ENCODE data around the gene ARPC1B. TPM values are rescaled to one million over a fixed set of nuclear protein-coding genes. Genes with fewer than 3 reads are reported as not detected.
A peak's percentile ranks its signal among the peaks of the same experiment; 100 is the strongest.

ARPC1B gene
- total and polyA plus RNA-seq, 7 donors, result 70.3 to 390 (median 136) TPM

DNA sequence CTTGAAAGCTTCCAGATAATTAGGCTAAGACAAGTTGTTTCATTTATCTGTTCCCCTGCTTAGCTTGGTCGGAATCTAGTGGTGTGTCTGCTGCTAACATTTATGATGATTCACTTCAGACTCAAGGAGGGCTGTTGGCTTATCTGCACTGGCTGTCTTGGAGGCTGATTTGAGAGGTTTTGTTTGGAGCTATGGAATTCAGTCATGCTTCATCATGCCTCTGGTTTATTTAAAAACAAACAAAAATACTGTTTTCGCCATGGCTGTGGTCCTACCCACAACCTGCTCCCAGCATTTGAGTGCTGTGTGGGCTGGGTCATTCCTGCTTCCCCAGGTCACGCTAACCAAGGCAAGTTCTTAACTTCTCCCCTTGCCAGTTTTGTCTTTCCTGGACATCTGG, 11.7 kb upstream of the ARPC1B start:
- H3K9me3 ChIP-seq, result no peaks in the 10 kb centered on the region
- no peaks in the 10 kb centered on the region for H3K4me1 ChIP-seq
- intact Hi-C loops (cut with DNase I), result no loop called here
- H3K27ac ChIP-seq, result no peak overlapping the region
- no peak for DNase-seq
- no peak overlapping the region for H3K4me3 ChIP-seq
- TF ChIP-seq EP300 (IDR thresholded peaks at IDR 0.05) (no peak), POLR2A (IDR thresholded peaks at IDR 0.05) (no peak), POLR2AphosphoS5 (IDR thresholded peaks at IDR 0.05) (no peak)
- TF ChIP-seq, protein P1, sequence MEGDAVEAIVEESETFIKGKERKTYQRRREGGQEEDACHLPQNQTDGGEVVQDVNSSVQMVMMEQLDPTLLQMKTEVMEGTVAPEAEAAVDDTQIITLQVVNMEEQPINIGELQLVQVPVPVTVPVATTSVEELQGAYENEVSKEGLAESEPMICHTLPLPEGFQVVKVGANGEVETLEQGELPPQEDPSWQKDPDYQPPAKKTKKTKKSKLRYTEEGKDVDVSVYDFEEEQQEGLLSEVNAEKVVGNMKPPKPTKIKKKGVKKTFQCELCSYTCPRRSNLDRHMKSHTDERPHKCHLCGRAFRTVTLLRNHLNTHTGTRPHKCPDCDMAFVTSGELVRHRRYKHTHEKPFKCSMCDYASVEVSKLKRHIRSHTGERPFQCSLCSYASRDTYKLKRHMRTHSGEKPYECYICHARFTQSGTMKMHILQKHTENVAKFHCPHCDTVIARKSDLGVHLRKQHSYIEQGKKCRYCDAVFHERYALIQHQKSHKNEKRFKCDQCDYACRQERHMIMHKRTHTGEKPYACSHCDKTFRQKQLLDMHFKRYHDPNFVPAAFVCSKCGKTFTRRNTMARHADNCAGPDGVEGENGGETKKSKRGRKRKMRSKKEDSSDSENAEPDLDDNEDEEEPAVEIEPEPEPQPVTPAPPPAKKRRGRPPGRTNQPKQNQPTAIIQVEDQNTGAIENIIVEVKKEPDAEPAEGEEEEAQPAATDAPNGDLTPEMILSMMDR (IDR thresholded peaks at IDR 0.05), result no peak
- H3K27me3 ChIP-seq, result no peaks in the 10 kb centered on the region
- WGBS, 2 donors, result 85 to 89% methylated on average over 3 of the region's 3 CpGs
- peaks cover 22 to 97% (median 59%) of the 10 kb centered on the region in 4 donors for H3K36me3 ChIP-seq

DNA sequence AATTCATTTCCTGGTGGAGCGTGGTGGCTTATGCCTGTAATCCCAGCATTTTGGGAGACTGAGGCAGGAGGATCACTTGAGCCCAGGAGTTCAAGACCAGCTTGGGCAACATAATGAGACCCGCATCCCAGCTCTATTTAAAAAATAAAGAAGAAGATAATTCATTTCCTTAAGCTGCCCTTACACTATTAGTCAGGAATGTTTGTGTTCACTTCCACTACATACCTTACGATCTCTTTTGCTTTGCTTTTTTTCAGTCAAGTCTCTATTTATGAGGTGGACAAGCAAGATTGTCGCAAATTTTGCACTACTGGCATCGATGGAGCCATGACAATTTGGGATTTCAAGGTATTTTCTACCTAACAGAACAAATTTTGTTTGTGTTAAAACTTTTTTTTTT, 11.2 kb upstream of the ARPC1B start:
- 95 to 96% methylated on average over 5 of the region's 5 CpGs for WGBS, 2 donors

DNA sequence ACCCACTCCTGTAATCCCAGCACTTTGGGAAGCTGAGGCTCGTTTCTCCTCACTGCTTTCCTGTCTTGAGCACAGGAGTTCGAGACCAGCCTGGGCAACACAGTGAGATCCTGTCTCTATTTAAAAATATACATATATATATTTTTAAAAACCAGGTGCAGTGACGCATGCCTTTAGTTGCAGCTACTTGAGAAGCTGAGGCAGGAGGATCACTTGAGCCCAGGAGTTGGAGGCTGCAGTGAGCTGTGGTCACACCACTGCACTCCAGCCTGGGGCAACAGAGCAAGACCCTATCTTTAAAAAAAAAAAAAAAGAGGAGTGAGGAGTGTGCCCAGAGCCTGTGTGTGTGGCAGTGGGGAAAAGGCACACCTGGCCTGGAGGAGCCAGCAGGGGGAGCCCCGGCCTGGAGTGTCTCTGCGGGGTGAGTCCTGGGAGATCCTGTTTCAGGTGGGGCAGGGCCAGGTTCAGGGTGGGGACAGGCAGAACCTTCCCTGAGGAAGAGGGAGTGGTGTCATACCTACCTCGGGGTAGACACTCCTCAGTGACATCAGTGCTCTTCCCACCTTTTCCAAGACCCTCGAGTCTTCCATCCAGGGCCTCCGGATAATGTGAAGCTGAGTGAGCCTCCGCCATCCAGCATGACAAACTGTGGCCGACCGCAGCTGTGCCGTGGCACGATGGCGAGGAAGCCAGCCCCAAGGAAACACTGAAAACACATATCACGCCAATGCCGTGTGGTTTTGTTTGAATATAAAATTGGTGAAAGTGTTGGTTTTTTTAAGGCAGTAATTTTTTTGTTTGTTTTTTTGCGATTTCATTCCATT, 9.0 kb upstream of the ARPC1B start:
- Histone ChIP-seq H3K27ac (no peak overlapping the region), H3K27me3 (no peaks in the 10 kb centered on the region), H3K9me3 (no peaks in the 10 kb centered on the region), H3K4me3 (no peak overlapping the region), H3K4me1 (peaks cover 0 to 6% (median 0%) of the 10 kb centered on the region in 4 donors), H3K36me3 (peaks cover 9 to 70% (median 36%) of the 10 kb centered on the region in 4 donors)
- 75 to 79% methylated on average over 17 of the region's 17 CpGs for WGBS, 2 donors
- TF ChIP-seq, protein P1 (IDR thresholded peaks at IDR 0.05), result peak in 3 of 4 experiments; percentile 24 to 47 (median 44)
- no peak for TF ChIP-seq EP300 (IDR thresholded peaks at IDR 0.05)
- intact Hi-C loops (cut with DNase I), result no loop called here
- no peak for DNase-seq

More for the DNA sequence above, 11.2 kb upstream of the ARPC1B start:
- Histone ChIP-seq H3K36me3 (peaks cover 18 to 92% (median 55%) of the 10 kb centered on the region in 4 donors), H3K9me3 (no peaks in the 10 kb centered on the region), H3K4me1 (no peaks in the 10 kb centered on the region), H3K4me3 (no peak overlapping the region), H3K27me3 (no peaks in the 10 kb centered on the region), H3K27ac (no peak overlapping the region)
- TF ChIP-seq POLR2AphosphoS5 (IDR thresholded peaks at IDR 0.05) (no peak), POLR2A (IDR thresholded peaks at IDR 0.05) (no peak), EP300 (IDR thresholded peaks at IDR 0.05) (no peak)
- TF ChIP-seq, protein P1 (IDR thresholded peaks at IDR 0.05), result no peak
- intact Hi-C loops (cut with DNase I), result no loop called here
- no peak for DNase-seq

- TF ChIP-seq, protein P1 (IDR thresholded peaks at IDR 0.05), result no peak
- TF ChIP-seq POLR2A (IDR thresholded peaks at IDR 0.05) (no peak), EP300 (IDR thresholded peaks at IDR 0.05) (no peak)
- H3K27me3 ChIP-seq, result no peaks in the 10 kb centered on the region
- H3K4me1 ChIP-seq, result peaks cover 0 to 7% (median 0%) of the 10 kb centered on the region in 4 donors
- DNase-seq, result no peak
- whole genome bisulfite sequencing, 2 donors, result 91% methylated on average over 11 of the region's 11 CpGs
- peaks cover 2 to 59% (median 33%) of the 10 kb centered on the region in 4 donors for H3K36me3 ChIP-seq
- H3K27ac ChIP-seq, result no peak overlapping the region
- no peak overlapping the region for H3K4me3 ChIP-seq
- intact Hi-C loops (cut with DNase I), result no loop called here
- H3K9me3 ChIP-seq, result no peaks in the 10 kb centered on the region
Measured at GRCh38 chr7:99366646-99367045, 7.9 kb upstream of the ARPC1B start.
